ENCODE measurements around the gene FBXO42. TPM values are rescaled to one million over a fixed set of nuclear protein-coding genes. Genes with fewer than 3 reads are reported as not detected.

Gene FBXO42
- total and polyA plus RNA-seq, 2 of the 8 experiments (the other 6 are each of a cell fraction or from before 2014, with no cell fraction given) = 15.1 to 17.0 TPM

GRCh38 chr1:16276302-16277030, 75.8 kb downstream of the FBXO42 start:
- no peak overlapping the region for H2BK20ac ChIP-seq (ENCODE audit: low read length)
- no peaks in the 10 kb centered on the region for H3K9me3 ChIP-seq (ENCODE audit: insufficient read depth in 2 of 2, low read depth in 1 of 2, low read length in 1 of 2)
- H3K56ac ChIP-seq (replicated peaks; ENCODE audit: insufficient read length, low read depth, low read length) = no peak overlapping the region
- H2BK12ac ChIP-seq (ENCODE audit: low read depth, low read length) = no peak overlapping the region
- H3K27ac ChIP-seq (ENCODE audit: low read depth, low read length) = no peak overlapping the region
- no peaks in the 10 kb centered on the region for H3K4me1 ChIP-seq (replicated peaks in 1 of 4; ENCODE audit: control insufficient read depth in 3 of 4, insufficient read depth in 4 of 4, low read length in 3 of 4)
- no peak overlapping the region for H2AFZ ChIP-seq (ENCODE audit: low read length)
- H2BK120ac ChIP-seq (replicated peaks; ENCODE audit: low read depth, low read length) = no peak overlapping the region
- no peaks in the 10 kb centered on the region; the same call in 1 of the 2 replicates for H3K79me1 ChIP-seq (ENCODE audit: low read depth, low read length)
- no peak overlapping the region for H4K5ac ChIP-seq (ENCODE audit: insufficient read length, low read depth, low read length)
- no peaks in the 10 kb centered on the region for H3K23me2 ChIP-seq (ENCODE audit: low read depth, low read length)
- H4K20me1 ChIP-seq (replicated peaks in 1 of 2; ENCODE audit: control insufficient read depth in 1 of 2, insufficient read depth in 2 of 2, low read length in 2 of 2) = peaks cover 0 to 6% of the 10 kb centered on the region in 2 experiments
- no peak overlapping the region for H3K9ac ChIP-seq (replicated peaks in 1 of 4; ENCODE audit: extremely low read depth in 1 of 4, low read depth in 3 of 4, low read length in 3 of 4)
- POLR2A ChIA-PET (ENCODE audit: partially characterized antibody) = interaction anchor here (1.3 kb wide), 1 partner anchor 15 kb away, joined by 3 read pairs; no protein-coding TSS in a partner anchor
- no peak overlapping the region for H3K23ac ChIP-seq (ENCODE audit: insufficient read length)
- H3K4me2 ChIP-seq (ENCODE audit: insufficient read depth in 1 of 2, low read depth in 2 of 2, low read length in 2 of 2) = no peak overlapping the region
- H3K36me3 ChIP-seq (ENCODE audit: control insufficient read depth in 2 of 4, insufficient read depth in 4 of 4, low read length in 3 of 4) = no peaks in the 10 kb centered on the region
- CTCF ChIA-PET (ENCODE audit: partially characterized antibody) = interaction anchor here (2.0 kb wide), 1 partner anchor 33 kb away, joined by 4 read pairs; no protein-coding TSS in a partner anchor
- H3K79me2 ChIP-seq (ENCODE audit: control insufficient read depth in 1 of 2, insufficient read depth in 2 of 2, low read length in 2 of 2) = no peaks in the 10 kb centered on the region
- H3K4ac ChIP-seq (replicated peaks; ENCODE audit: insufficient read length, low read depth, low read length) = no peak overlapping the region
- no peaks in the 10 kb centered on the region for H3K27me3 ChIP-seq (replicated peaks in 1 of 4; ENCODE audit: control insufficient read depth in 3 of 4, extremely low read depth in 1 of 4, insufficient read depth in 3 of 4, low read length in 3 of 4)
- WGBS, 2 experiments (ENCODE audit: extremely low coverage in 1 of 2, insufficient coverage in 1 of 2, insufficient read length in 1 of 2, insufficient replicate concordance in 2 of 2, low coverage in 1 of 2, low lambda C conversion rate in 2 of 2, missing lambda C conversion rate in 1 of 2) = 96% methylated on average over 2 of the region's 6 CpGs; no CpG with 5 or more reads in 1 of the 2 experiments
- no peak overlapping the region for H2BK5ac ChIP-seq (ENCODE audit: low read depth, low read length)
- no peak overlapping the region for H3K14ac ChIP-seq (ENCODE audit: insufficient read length)
- no peak overlapping the region for H2BK15ac ChIP-seq (ENCODE audit: low read length)
- no peak overlapping the region for H4K91ac ChIP-seq (replicated peaks; ENCODE audit: insufficient read length, low read length)
- FAIRE-seq (no peak), DNase-seq (ENCODE audit: low read depth in 1 of 2, low spot score in 2 of 2) (no peak)
- H3K4me3 ChIP-seq (ENCODE audit: extremely low read depth in 1 of 4, insufficient read depth in 2 of 4, low read depth in 3 of 4, low read length in 4 of 4) = no peak overlapping the region
- no peak overlapping the region for H2AK5ac ChIP-seq (ENCODE audit: low read depth, low read length)
- H3K18ac ChIP-seq (ENCODE audit: extremely low read depth, low read length) = no peak overlapping the region
- no peak overlapping the region for H4K8ac ChIP-seq (ENCODE audit: extremely low read depth, insufficient read depth, low read length)
- TF ChIP-seq RAD21 (IDR thresholded peaks at IDR 0.05 in 1 of 2, conservative IDR thresholded peaks at IDR 0.05 in 1 of 2; ENCODE audit: low read depth in 2 of 2, low read length in 2 of 2) (no peak), BRCA1 (IDR thresholded peaks at IDR 0.05; ENCODE audit: low read depth, low read length) (no peak), NRF1 (IDR thresholded peaks at IDR 0.05; ENCODE audit: low read depth, low read length) (no peak), EZH2 (IDR thresholded peaks at IDR 0.05; ENCODE audit: low read depth, low read length, severe bottlenecking) (no peak), EGR1 (IDR thresholded peaks at IDR 0.05; ENCODE audit: borderline replicate concordance, low read depth, low read length) (no peak), GABPA (IDR thresholded peaks at IDR 0.05; ENCODE audit: borderline replicate concordance, insufficient read depth, low read length) (no peak), SAP30 (IDR thresholded peaks at IDR 0.05; ENCODE audit: insufficient read depth, insufficient replicate concordance, low read length) (no peak), POLR2A (IDR thresholded peaks at IDR 0.05; ENCODE audit: control extremely low read depth in 1 of 2, low read depth in 2 of 2, low read length in 2 of 2) (no peak), KDM5A (IDR thresholded peaks at IDR 0.05; ENCODE audit: low read length) (no peak), JUND (IDR thresholded peaks at IDR 0.05; ENCODE audit: low read length) (no peak)
- TF ChIP-seq, protein P1, sequence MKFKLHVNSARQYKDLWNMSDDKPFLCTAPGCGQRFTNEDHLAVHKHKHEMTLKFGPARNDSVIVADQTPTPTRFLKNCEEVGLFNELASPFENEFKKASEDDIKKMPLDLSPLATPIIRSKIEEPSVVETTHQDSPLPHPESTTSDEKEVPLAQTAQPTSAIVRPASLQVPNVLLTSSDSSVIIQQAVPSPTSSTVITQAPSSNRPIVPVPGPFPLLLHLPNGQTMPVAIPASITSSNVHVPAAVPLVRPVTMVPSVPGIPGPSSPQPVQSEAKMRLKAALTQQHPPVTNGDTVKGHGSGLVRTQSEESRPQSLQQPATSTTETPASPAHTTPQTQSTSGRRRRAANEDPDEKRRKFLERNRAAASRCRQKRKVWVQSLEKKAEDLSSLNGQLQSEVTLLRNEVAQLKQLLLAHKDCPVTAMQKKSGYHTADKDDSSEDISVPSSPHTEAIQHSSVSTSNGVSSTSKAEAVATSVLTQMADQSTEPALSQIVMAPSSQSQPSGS (IDR thresholded peaks at IDR 0.05; ENCODE audit: low read length) = no peak
